Inflammatory macrophage treated with lipopolysaccharide for 1 hour (primary cell): ENCODE results near the gene HACD3.
A peak's percentile ranks its signal among the peaks of the same experiment; 100 is the strongest.
"Not testable (repeated sequence)": the region's sequence is repeated elsewhere in the genome, so short reads cannot be mapped to it uniquely, and the experiment has no call there.

ENCODE experiments used
- DNase-seq, 2 donors: peaks; one replicate each; pipeline ENCODE4 v3.0.0-alpha.2; 2020 to 2022

HACD3 gene

GRCh38 chr15:65530318-65531111, at the start of gene HACD3:
Gene HACD3, plus strand, starts transcription at chr15:65530463. Its CDS starts 169 bp downstream, at chr15:65530632.
- peak; percentile 72 to 89 for DNase-seq

GRCh38 chr15:65484876-65485275, 45.4 kb upstream of the HACD3 start:
- no peak for DNase-seq

- no peak for DNase-seq
Observed at GRCh38 chr15:65494076-65494475, 36.2 kb upstream of the HACD3 start.

- DNase-seq, result no peak
Observed at GRCh38 chr15:65509321-65509720, 20.9 kb upstream of the HACD3 start.

GRCh38 chr15:65512189-65512588, 18.1 kb upstream of the HACD3 start:
- no peak for DNase-seq

GRCh38 chr15:65512807-65513416, 17.4 kb upstream of the HACD3 start:
- DNase-seq, result peak; percentile 6 to 44

GRCh38 chr15:65516997-65517865, 13.0 kb upstream of the HACD3 start, which contains the start of gene DPP8:
Gene DPP8, minus strand, starts transcription at chr15:65517689. Its CDS starts 5,136 bp downstream, at chr15:65512553.
- DNase-seq, result peak; percentile 86 to 95

- DNase-seq, result no peak
Observed at GRCh38 chr15:65517866-65518207, 12.4 kb upstream of the HACD3 start.

GRCh38 chr15:65518633-65519285, 11.5 kb upstream of the HACD3 start:
- DNase-seq, result no peak

GRCh38 chr15:65521350-65521749, 8.9 kb upstream of the HACD3 start:
- no peak for DNase-seq

- no peak for DNase-seq
Observed at GRCh38 chr15:65524226-65524625, 6.0 kb upstream of the HACD3 start.

- DNase-seq, result no peak
Observed at GRCh38 chr15:65525622-65526021, 4.6 kb upstream of the HACD3 start.

- no peak for DNase-seq
Observed at GRCh38 chr15:65528461-65529060, 1.7 kb upstream of the HACD3 start.

- no peak for DNase-seq
Observed at GRCh38 chr15:65529762-65530317, 423 bp upstream of the HACD3 start.

- DNase-seq, result no peak
Observed at GRCh38 chr15:65532738-65533051, 2.4 kb downstream of the HACD3 start.

- DNase-seq, result no peak
Observed at GRCh38 chr15:65533057-65533756, 2.9 kb downstream of the HACD3 start.

- DNase-seq, result no peak
Observed at GRCh38 chr15:65535192-65535591, 4.9 kb downstream of the HACD3 start.

- DNase-seq, result no peak
Observed at GRCh38 chr15:65540314-65540713, 10.1 kb downstream of the HACD3 start.

GRCh38 chr15:65541231-65541820, 11.1 kb downstream of the HACD3 start:
- DNase-seq, result no peak

- no peak for DNase-seq
Observed at GRCh38 chr15:65547841-65548240, 17.6 kb downstream of the HACD3 start.

- DNase-seq, result not testable (repeated sequence)
Observed at GRCh38 chr15:65549288-65549687, 19.0 kb downstream of the HACD3 start.
